Right atrium auricular region (tissue), 2 donors: ENCODE measurements around the gene AKR7A2. TPM values are rescaled to one million over a fixed set of nuclear protein-coding genes. Genes with fewer than 3 reads are reported as not detected.

ENCODE experiments used
- DNase-seq: peaks from one replicate; pipeline ENCODE4 v3.0.0-alpha.2; 2019; ENCODE audit warnings: low spot score
- H3K27ac ChIP-seq, 2 donors: fragments of 200-600 bp; sonication (generic); 1 replicate in 1 of 2; 2 replicates in 1 of 2; pipeline ENCODE4 v1.5.1; 2016 to 2019
- H3K27me3 ChIP-seq, 2 donors: fragments of 200-600 bp; sonication (generic); one replicate each; pipeline versions ENCODE4 v1.5.1 to v1.6.0; 2017 to 2019
- H3K36me3 ChIP-seq: fragments of 200-600 bp; sonication (generic); one replicate; pipeline ENCODE4 v1.5.1; 2016
- H3K4me1 ChIP-seq, 2 donors: fragments of 200-600 bp; sonication (generic); one replicate each; pipeline versions ENCODE4 v1.5.1 to v1.6.0; 2017 to 2019
- H3K4me3 ChIP-seq, 2 donors: fragments of 200-600 bp; sonication (generic); 1 replicate in 1 of 2; 2 replicates in 1 of 2; pipeline ENCODE4 v1.5.1; 2017 to 2019; ENCODE audit warnings: mild to moderate bottlenecking in 1 of 2, moderate library complexity in 1 of 2
- H3K9me3 ChIP-seq, 2 donors: fragments of 200-600 bp; sonication (generic); one replicate each; pipeline ENCODE4 v1.5.1; 2019
- CTCF ChIP-seq, 2 donors: fragments of 200-600 bp; sonication (generic); IDR thresholded peaks; one replicate each; pipeline ENCODE4 v1.5.1; 2019; ENCODE audit warnings: antibody characterized with exemption in 2 of 2
- total RNA-seq, 2 donors: library from RNA; depleted of rRNA; stranded (reverse); fragments of >200 nt; gene quantifications; one replicate each; pipeline ENCODE4 v1.1.0, GENCODE V29; 2016

Gene AKR7A2
- total RNA-seq, 2 donors from 2014 or later = 51.1 to 69.3 TPM

DNA sequence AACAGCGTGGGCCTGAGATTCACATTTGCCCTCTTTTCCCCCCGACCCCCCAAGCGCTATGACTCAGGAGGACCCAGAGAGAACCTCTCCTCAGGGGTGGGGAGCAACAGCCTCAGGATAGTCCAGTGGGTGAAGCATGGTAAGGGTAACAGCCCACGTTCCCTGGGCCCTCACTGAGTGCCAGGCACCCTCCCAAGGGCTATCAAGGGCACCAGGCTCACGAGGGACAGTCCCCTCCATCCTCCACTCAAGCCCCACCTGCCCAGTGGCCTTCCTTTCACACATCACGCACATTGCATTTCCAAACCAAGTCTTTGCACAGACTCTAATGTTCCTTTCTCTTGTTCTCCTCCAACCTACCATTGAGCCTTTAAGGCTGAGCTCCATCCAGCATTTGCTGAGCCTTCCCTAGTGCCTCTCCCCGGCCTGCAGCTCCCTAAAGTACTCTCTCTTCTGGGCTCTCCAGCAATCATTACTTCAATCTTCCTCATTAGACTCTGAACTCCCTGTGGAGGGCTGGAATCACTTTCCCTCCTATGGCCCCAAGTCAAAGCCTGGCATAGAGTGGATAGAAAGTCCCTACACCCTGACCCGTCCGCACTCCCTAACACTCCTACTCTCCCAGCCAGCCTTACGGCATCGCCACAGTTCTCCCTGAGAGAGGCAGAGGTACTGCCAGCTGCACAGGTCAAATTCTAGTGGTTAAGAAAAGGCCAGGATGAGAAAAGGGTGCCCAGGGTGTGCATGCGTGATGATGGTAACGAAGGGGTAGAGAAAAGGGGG is 1.0 kb downstream of the AKR7A2 start:
- peak overlapping the region in 1 of 2 donors; percentile 76 for H3K27ac ChIP-seq
- peak overlapping the region; percentile 69 to 89 for H3K4me3 ChIP-seq
- H3K9me3 ChIP-seq = no peaks in the 10 kb centered on the region
- TF ChIP-seq CTCF (IDR thresholded peaks at IDR 0.05) = no peak
- DNase-seq = no peak
- H3K27me3 ChIP-seq = no peaks in the 10 kb centered on the region
- H3K36me3 ChIP-seq = peaks cover 26% of the 10 kb centered on the region
- peaks cover 0 to 30% of the 10 kb centered on the region in 2 donors for H3K4me1 ChIP-seq

DNA sequence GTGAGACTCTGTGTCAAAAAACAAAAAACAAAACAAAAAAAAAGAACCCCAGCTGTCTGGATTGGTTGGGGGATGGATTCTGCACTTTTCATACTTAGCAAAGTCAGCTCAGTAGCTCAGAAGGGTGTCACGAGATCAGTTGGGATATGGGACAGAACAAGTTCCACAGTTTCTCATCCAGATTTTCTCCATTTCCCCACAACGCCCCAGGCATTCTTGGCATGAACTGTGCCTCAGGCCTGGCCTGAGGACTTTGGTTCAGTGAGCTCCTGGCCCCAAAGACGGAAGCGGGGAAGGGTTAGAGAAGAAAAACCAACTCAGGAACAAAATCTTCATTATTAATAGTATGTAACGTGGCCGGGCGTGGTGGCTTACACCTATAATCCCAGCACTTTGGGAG is 1.9 kb downstream of the AKR7A2 start:
- Histone ChIP-seq H3K36me3 (peaks cover 34% of the 10 kb centered on the region), H3K9me3 (no peaks in the 10 kb centered on the region), H3K27ac (no peak overlapping the region), H3K4me3 (no peak overlapping the region), H3K4me1 (peaks cover 0 to 30% of the 10 kb centered on the region in 2 donors), H3K27me3 (no peaks in the 10 kb centered on the region)
- TF ChIP-seq CTCF (IDR thresholded peaks at IDR 0.05) = no peak
- DNase-seq = no peak

- Histone ChIP-seq H3K27ac (no peak overlapping the region), H3K4me3 (no peak overlapping the region), H3K4me1 (peaks cover 0 to 30% of the 10 kb centered on the region in 2 donors), H3K36me3 (peaks cover 41% of the 10 kb centered on the region), H3K27me3 (no peaks in the 10 kb centered on the region), H3K9me3 (no peaks in the 10 kb centered on the region)
- DNase-seq = no peak
- TF ChIP-seq CTCF (IDR thresholded peaks at IDR 0.05) = no peak
These were observed 2.7 kb downstream of the AKR7A2 start for GRCh38 chr1:19309123-19309813.

GRCh38 chr1:19308509-19308907 is 3.4 kb downstream of the AKR7A2 start:
- DNase-seq = no peak
- Histone ChIP-seq H3K27ac (no peak overlapping the region), H3K9me3 (no peaks in the 10 kb centered on the region), H3K4me3 (no peak overlapping the region), H3K27me3 (no peaks in the 10 kb centered on the region), H3K36me3 (peaks cover 49% of the 10 kb centered on the region), H3K4me1 (peaks cover 0 to 28% of the 10 kb centered on the region in 2 donors)
- no peak for TF ChIP-seq CTCF (IDR thresholded peaks at IDR 0.05)

GRCh38 chr1:19307794-19308508 is 4.0 kb downstream of the AKR7A2 start:
- DNase-seq = no peak
- peaks cover 54% of the 10 kb centered on the region for H3K36me3 ChIP-seq
- no peak overlapping the region for H3K4me3 ChIP-seq
- H3K4me1 ChIP-seq = peaks cover 0 to 23% of the 10 kb centered on the region in 2 donors
- no peak overlapping the region for H3K27ac ChIP-seq
- no peaks in the 10 kb centered on the region for H3K27me3 ChIP-seq
- no peaks in the 10 kb centered on the region for H3K9me3 ChIP-seq
- TF ChIP-seq CTCF (IDR thresholded peaks at IDR 0.05) = no peak
